Endothelial cell (in vitro differentiated cells): ENCODE results near the gene ITCH. TPM values are rescaled to one million over a fixed set of nuclear protein-coding genes. Genes with fewer than 3 reads are reported as not detected.

Experiments used
- DNase-seq: peaks from one replicate; pipeline ENCODE4 v3.0.0; 2021; ENCODE audit warnings: low spot score
- H3K27ac Mint-ChIP-seq: one replicate; pipeline ENCODE4 v1.8.0; 2021; ENCODE audit warnings: mixed read lengths, inconsistent platforms; ENCODE audit not compliant: unreplicated experiment
- H3K27me3 Mint-ChIP-seq: one replicate; pipeline ENCODE4 v1.8.0; 2021; ENCODE audit warnings: mild to moderate bottlenecking, moderate library complexity, mixed read lengths, inconsistent platforms; ENCODE audit not compliant: unreplicated experiment
- H3K36me3 Mint-ChIP-seq: one replicate; pipeline ENCODE4 v1.8.0; 2021; ENCODE audit warnings: mild to moderate bottlenecking, low read depth, mixed read lengths, inconsistent platforms; ENCODE audit not compliant: unreplicated experiment
- H3K4me1 Mint-ChIP-seq: one replicate; pipeline ENCODE4 v1.8.0; 2021; ENCODE audit warnings: mild to moderate bottlenecking, mixed read lengths, inconsistent platforms; ENCODE audit not compliant: unreplicated experiment
- H3K4me3 Mint-ChIP-seq: one replicate; pipeline ENCODE4 v1.8.0; 2021; ENCODE audit warnings: mild to moderate bottlenecking, mixed read lengths, inconsistent platforms; ENCODE audit not compliant: unreplicated experiment
- H3K9me3 Mint-ChIP-seq: one replicate; pipeline ENCODE4 v1.8.0; 2021; ENCODE audit warnings: mixed read lengths, inconsistent platforms; ENCODE audit not compliant: unreplicated experiment
- total RNA-seq: library from RNA; stranded (reverse); fragmentation: NEBNext Ultra II Directional; extraction: Animal tissue kit (Norgen Biotek cat#: 25700); gene quantifications from one replicate; pipeline ENCODE4 v1.2.1, GENCODE V29; 2021; ENCODE audit not compliant: unreplicated experiment
- TF ChIP-seq, protein P1 (sequence below): fragments of 200-600 bp; sonication (generic); IDR thresholded peaks from one replicate; pipeline ENCODE4 v1.5.0; 2021; ENCODE audit warnings: antibody characterized with exemption; ENCODE audit not compliant: unreplicated experiment

Gene ITCH
- total RNA-seq, 1 donor from 2014 or later, result 46.8 TPM

- peaks cover under 1% of the 10 kb centered on the region for H3K4me1 Mint-ChIP-seq
- H3K9me3 Mint-ChIP-seq, result no peaks in the 10 kb centered on the region
- H3K4me3 Mint-ChIP-seq, result peak overlapping the region; percentile 50
- TF ChIP-seq, protein P1, sequence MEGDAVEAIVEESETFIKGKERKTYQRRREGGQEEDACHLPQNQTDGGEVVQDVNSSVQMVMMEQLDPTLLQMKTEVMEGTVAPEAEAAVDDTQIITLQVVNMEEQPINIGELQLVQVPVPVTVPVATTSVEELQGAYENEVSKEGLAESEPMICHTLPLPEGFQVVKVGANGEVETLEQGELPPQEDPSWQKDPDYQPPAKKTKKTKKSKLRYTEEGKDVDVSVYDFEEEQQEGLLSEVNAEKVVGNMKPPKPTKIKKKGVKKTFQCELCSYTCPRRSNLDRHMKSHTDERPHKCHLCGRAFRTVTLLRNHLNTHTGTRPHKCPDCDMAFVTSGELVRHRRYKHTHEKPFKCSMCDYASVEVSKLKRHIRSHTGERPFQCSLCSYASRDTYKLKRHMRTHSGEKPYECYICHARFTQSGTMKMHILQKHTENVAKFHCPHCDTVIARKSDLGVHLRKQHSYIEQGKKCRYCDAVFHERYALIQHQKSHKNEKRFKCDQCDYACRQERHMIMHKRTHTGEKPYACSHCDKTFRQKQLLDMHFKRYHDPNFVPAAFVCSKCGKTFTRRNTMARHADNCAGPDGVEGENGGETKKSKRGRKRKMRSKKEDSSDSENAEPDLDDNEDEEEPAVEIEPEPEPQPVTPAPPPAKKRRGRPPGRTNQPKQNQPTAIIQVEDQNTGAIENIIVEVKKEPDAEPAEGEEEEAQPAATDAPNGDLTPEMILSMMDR, result no peak
- H3K27me3 Mint-ChIP-seq, result peaks cover 2% of the 10 kb centered on the region
- peaks cover 37% of the 10 kb centered on the region for H3K36me3 Mint-ChIP-seq
- DNase-seq, result no peak
- peak overlapping the region; percentile 42 for H3K27ac Mint-ChIP-seq
Observed at GRCh38 chr20:34535301-34535840, 172.3 kb downstream of the ITCH start.

DNA sequence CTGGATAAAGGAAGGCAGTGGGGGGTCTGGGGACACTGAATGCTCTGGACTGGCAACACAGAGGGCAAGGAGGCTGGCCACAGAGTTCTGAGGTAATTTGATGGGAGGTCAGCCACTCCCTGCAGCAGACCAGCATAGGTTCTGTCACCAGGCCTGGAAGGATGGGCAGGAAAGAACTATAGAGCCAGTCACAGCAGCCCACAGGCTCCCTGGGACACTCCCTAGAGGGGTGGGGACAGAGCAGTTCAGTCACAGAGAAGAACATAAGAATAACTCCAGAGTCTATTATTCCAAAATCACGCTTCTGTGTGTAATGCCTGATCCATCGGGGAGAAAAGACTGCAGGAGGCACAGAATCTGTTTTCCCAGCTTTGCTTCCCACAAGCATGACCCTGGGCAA lies 172.8 kb downstream of the ITCH start:
- Mint-ChIP-seq H3K9me3 (no peaks in the 10 kb centered on the region), H3K27ac (peak overlapping the region; percentile 42), H3K27me3 (peaks cover 2% of the 10 kb centered on the region), H3K4me3 (peak overlapping the region; percentile 50), H3K36me3 (peaks cover 39% of the 10 kb centered on the region), H3K4me1 (peaks cover 5% of the 10 kb centered on the region)
- DNase-seq, result no peak
- TF ChIP-seq, protein P1, result no peak

DNA sequence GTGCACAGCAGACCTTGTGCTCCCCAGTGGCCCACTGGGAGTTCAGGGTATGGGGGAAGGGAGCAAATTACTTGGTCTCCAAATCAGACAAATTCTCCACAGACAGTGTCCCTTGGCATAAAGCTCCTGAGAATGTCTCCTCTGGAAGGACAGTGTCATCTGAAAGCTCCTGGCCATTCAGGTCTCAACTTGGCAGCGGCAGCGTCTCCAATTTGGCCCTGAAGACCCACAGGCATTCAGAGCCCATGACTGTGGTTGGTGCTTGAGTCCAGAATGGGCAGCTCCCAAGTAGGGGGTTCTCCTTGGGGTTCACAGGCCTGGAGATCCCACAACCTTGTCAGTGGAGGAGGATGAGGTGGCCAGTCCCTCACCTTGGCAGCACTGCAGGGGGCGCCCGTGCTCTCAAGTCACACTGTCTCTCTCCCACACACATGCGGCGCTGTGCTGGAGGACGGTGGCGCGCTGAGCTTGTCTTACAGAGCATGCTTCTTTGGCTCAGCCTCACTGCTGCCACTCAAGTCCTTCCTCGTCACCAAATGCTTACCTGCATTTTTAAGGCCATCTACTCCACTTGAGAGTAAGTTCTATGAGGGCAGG lies 173.8 kb downstream of the ITCH start:
- peaks cover 40% of the 10 kb centered on the region for H3K36me3 Mint-ChIP-seq
- peaks cover 13% of the 10 kb centered on the region for H3K4me1 Mint-ChIP-seq
- no peak overlapping the region for H3K4me3 Mint-ChIP-seq
- no peaks in the 10 kb centered on the region for H3K9me3 Mint-ChIP-seq
- H3K27me3 Mint-ChIP-seq, result peaks cover 2% of the 10 kb centered on the region
- no peak overlapping the region for H3K27ac Mint-ChIP-seq
- DNase-seq, result peak; percentile 56
- TF ChIP-seq, protein P1, result peak; percentile 32

DNA sequence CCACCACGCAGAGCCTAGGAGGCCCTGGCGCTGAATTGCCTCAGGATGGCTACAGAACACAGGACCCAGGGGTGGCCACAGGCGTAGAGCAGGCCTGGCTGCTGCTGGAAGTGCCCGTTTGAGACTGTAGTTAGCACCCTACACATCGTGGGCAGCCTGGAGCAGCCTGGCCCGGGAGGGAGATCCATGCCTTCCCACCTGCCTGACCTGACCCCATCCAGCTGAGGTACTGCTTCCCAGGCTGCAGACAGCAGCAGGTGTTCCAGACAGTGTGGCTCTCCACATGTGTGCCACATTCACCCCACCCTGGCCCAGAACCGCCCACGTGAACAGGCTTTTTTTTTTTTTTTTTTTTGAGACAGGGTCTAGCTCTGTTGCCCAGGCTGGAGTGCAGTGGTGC lies 174.6 kb downstream of the ITCH start:
- no peaks in the 10 kb centered on the region for H3K9me3 Mint-ChIP-seq
- H3K4me1 Mint-ChIP-seq, result peaks cover 13% of the 10 kb centered on the region
- no peak overlapping the region for H3K4me3 Mint-ChIP-seq
- DNase-seq, result no peak
- H3K27ac Mint-ChIP-seq, result no peak overlapping the region
- TF ChIP-seq, protein P1, result no peak
- H3K36me3 Mint-ChIP-seq, result peaks cover 40% of the 10 kb centered on the region
- peaks cover 2% of the 10 kb centered on the region for H3K27me3 Mint-ChIP-seq

DNA sequence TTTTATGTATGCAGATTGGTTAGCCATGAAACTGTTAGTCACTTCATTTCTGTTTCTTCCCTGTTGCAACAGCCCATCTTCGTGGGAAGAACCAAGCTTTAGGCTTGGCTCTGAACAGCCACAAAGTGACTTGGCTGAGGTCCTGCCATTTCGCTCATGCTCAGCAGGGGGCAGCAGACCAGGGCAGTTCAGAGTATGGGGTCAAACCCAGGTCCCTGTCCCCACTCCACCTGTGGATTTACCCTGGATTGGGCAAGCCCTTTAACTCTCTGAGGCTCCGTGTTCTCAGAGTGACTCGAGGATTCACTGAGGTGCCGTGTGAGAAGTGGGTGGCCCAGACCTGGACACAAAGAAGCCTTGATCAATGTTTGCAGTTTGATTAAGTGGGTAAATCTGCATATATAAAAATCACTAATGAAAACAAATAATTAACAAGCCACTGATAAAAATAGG lies 175.6 kb downstream of the ITCH start:
- peaks cover 40% of the 10 kb centered on the region for H3K36me3 Mint-ChIP-seq
- no peak overlapping the region for H3K27ac Mint-ChIP-seq
- TF ChIP-seq, protein P1, result peak; percentile 88
- H3K9me3 Mint-ChIP-seq, result no peaks in the 10 kb centered on the region
- peaks cover 15% of the 10 kb centered on the region for H3K4me1 Mint-ChIP-seq
- DNase-seq, result peak; percentile 68
- H3K27me3 Mint-ChIP-seq, result no peaks in the 10 kb centered on the region
- no peak overlapping the region for H3K4me3 Mint-ChIP-seq
